ENCODE measurements around the gene TCN2. TPM values are rescaled to one million over a fixed set of nuclear protein-coding genes. Genes with fewer than 3 reads are reported as not detected.
"Not testable (repeated sequence)": the region's sequence is repeated elsewhere in the genome, so short reads cannot be mapped to it uniquely, and the experiment has no call there.

The TCN2 gene
- total RNA-seq, 2 donors from 2014 or later = 0.55 to 0.65 TPM

DNA sequence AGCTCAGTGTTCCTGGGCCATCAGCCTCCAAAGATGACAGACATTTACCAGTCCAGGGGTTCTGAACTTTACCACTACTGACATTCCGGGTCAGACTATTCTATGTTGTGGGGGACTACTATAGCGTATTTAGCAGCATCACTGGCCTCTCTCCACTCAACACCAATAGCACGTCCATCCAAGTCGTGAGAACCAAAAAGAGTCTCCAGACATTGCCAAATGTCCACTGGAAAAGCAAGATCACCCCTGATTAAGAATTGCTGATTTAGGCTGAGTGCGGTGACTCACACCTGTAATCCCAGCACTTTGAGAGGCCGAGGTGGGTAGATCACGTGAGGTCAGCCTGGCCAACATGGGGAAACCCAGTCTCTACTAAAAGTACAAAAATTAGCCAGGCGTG is 20.6 kb upstream of the TCN2 start:
- Mint-ChIP-seq H3K36me3 (ENCODE audit: low read depth) (no peaks in the 10 kb centered on the region), H3K27me3 (no peaks in the 10 kb centered on the region), H3K4me3 (no peak overlapping the region), H3K27ac (no peak overlapping the region), H3K4me1 (peaks cover 10% of the 10 kb centered on the region)
- ATAC-seq (no peak), DNase-seq (no peak)
- no peaks in the 10 kb centered on the region for H3K9me3 ChIP-seq (ENCODE audit: control insufficient read depth, low read length, poor library complexity, severe bottlenecking)

DNA sequence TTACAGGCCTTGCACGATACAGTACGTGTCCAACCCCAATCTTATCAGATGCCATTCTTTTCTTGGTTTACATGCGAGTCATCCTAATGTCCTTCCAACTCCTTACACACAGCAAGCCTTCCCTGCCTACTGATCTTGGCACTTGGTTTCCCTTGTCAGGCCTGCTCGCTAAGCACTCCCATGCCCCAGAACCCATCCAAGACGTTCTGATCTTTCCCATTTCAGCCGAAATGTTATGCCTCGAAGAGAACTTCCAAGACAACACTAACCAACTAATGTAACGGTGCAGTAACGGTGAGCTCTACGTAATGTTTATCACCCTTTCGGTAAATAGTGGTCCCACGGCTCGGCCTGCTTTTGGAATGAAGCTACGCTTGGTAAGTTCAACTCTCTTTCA is 15.8 kb upstream of the TCN2 start:
- no peak overlapping the region for H3K4me3 Mint-ChIP-seq
- H3K36me3 Mint-ChIP-seq (ENCODE audit: low read depth) = no peaks in the 10 kb centered on the region
- H3K27me3 Mint-ChIP-seq = peaks cover 8% of the 10 kb centered on the region
- ATAC-seq (no peak), DNase-seq (no peak)
- H3K9me3 ChIP-seq (ENCODE audit: control insufficient read depth, low read length, poor library complexity, severe bottlenecking) = no peaks in the 10 kb centered on the region
- H3K4me1 Mint-ChIP-seq = peaks cover 12% of the 10 kb centered on the region
- no peak overlapping the region for H3K27ac Mint-ChIP-seq

DNA sequence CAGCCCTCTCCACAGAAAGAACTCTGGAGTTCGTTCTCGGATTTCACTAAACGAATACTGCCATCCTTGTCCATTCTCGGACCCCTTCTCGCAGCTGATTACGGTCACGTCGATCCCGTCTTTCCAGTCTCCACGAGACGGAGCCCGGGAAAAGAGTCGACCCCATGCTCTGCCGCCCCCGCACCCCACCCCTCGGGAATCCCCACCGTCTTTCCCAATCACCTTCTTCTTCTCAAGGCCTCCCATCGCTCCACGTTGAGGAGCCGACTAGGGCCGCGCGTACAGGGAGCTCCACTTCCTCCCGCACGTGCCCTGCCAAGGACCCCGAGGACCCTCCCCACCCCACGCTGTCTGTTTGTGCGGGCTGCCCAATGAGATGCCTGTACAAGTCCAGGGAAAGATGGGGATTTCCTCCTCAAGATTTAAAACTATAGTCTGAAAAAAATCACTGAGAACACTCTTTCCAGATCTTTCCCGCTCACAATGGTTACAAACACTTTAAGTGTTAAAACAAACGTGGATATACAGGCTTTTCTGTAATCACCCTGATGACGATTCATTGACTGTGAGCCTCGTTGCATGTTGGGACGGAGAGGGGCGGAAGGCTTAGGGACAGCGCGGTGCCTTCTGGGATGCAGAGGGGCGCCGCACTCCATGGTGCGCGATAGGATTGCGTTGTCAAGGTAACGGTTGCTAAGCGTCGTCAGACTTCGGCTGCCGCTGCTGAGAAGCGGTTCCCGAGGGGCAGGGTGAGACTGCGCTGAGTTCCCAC is 15.2 kb upstream of the TCN2 start, which contains the start of gene PES1:
Gene PES1 (minus strand): TSS at position 323 of the 772 bp plus-strand sequence. CDS start 77 bp downstream, at position 246.
- no peak within 1 kb of the TSS for H3K4me3 Mint-ChIP-seq
- ATAC-seq (peak; percentile 99), DNase-seq (peak; percentile 84 to 91 (median 91))
- no peaks in the 10 kb centered on the region for H3K9me3 ChIP-seq (ENCODE audit: control insufficient read depth, low read length, poor library complexity, severe bottlenecking)
- H3K4me1 Mint-ChIP-seq = peaks cover 12% of the 10 kb centered on the region
- peaks cover 8% of the 10 kb centered on the region for H3K27me3 Mint-ChIP-seq
- no peaks in the 10 kb centered on the region for H3K36me3 Mint-ChIP-seq (ENCODE audit: low read depth)
- no peak within 1 kb of the TSS for H3K27ac Mint-ChIP-seq

DNA sequence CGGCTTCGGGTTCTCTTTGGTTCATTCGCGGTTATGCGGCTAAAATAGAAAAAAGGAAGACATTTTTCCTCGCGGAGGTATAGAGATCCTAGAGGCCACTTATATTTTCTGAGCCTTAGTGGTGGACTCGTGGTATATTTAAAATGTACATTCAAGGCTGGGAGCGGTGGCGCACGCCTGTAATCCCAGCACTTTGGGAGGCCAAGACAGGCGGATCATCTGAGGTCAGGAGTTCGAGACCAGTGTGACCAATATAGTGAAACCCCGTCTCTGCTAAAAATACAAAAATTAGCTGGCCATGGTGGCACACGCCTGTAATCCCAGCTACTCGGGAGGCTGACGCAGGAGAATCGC is 14.6 kb upstream of the TCN2 start:
- not testable (repeated sequence) for H3K27me3 Mint-ChIP-seq; H3K36me3 Mint-ChIP-seq (ENCODE audit: low read depth); H3K27ac Mint-ChIP-seq; H3K9me3 ChIP-seq (ENCODE audit: control insufficient read depth, low read length, poor library complexity, severe bottlenecking); DNase-seq; ATAC-seq; H3K4me3 Mint-ChIP-seq
- H3K4me1 Mint-ChIP-seq = peaks cover 12% of the 10 kb centered on the region

DNA sequence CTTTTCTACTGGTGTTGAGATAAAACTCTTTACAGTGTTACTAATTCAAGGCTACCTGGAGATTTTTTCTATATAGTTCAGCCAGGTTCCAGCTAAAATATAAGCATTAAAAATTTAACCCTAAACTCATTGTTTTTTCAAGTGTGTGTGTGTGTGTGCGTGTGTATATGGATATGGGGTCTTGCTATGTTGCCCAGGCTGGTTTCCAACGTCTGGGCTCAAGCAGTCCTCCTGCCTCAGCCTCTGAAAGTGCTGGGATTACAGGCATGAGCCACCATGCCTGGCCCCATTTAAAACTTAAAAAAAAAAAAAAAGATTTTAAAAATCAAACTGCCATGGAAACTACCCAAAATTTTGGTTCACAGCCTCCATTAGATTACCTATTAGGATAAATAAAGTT is 10.8 kb upstream of the TCN2 start:
- Mint-ChIP-seq H3K36me3 (ENCODE audit: low read depth) (no peaks in the 10 kb centered on the region), H3K4me1 (peaks cover 2% of the 10 kb centered on the region), H3K4me3 (no peak overlapping the region), H3K27me3 (peaks cover 8% of the 10 kb centered on the region), H3K27ac (no peak overlapping the region)
- ATAC-seq (no peak), DNase-seq (no peak)
- no peaks in the 10 kb centered on the region for H3K9me3 ChIP-seq (ENCODE audit: control insufficient read depth, low read length, poor library complexity, severe bottlenecking)

DNA sequence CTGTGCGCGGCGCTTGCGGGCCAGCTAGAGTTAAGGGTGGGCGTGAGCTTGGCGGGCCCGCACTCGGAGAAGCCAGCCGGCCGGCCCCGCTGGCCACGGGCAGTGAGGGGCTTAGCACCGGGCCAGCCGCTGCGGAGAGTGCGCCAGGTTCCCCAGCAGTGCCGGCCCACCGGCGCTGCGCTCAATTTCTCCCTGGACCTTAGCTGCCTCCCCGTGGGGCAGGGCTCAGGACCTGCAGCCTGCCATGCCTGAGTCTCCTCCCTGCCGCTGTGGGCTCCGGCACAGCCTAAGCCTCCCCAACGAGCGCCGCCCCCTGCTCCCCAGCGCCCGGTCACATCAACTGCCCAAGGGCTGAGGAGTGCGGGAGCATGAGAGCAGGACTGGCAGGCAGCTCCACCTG is 10.1 kb upstream of the TCN2 start:
- DNase-seq (no peak), ATAC-seq (no peak)
- Mint-ChIP-seq H3K27me3 (peaks cover 8% of the 10 kb centered on the region), H3K4me1 (peaks cover 2% of the 10 kb centered on the region), H3K4me3 (no peak overlapping the region), H3K27ac (no peak overlapping the region), H3K36me3 (ENCODE audit: low read depth) (no peaks in the 10 kb centered on the region)
- no peaks in the 10 kb centered on the region for H3K9me3 ChIP-seq (ENCODE audit: control insufficient read depth, low read length, poor library complexity, severe bottlenecking)

DNA sequence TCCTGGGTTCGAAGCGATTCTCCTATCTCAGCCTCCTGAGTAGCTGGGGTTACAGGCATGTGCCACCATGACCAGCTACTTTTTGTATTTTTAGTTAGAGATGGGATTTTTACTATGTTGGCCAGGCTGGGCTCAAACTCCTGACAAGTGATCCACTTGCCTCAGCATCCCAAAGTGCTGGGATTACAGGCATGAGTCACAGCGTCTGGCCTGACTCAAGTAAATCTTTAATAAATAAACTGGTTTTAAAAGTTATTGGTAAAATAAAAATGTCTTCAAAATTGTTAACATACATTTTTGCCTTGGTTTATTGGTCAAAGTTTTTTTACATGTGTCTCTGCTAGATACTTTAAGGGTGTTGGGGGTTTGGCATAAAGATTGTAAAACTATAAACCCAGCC is 8.0 kb upstream of the TCN2 start:
- Mint-ChIP-seq H3K27ac (no peak overlapping the region), H3K27me3 (no peaks in the 10 kb centered on the region)
- ATAC-seq = no peak

DNA sequence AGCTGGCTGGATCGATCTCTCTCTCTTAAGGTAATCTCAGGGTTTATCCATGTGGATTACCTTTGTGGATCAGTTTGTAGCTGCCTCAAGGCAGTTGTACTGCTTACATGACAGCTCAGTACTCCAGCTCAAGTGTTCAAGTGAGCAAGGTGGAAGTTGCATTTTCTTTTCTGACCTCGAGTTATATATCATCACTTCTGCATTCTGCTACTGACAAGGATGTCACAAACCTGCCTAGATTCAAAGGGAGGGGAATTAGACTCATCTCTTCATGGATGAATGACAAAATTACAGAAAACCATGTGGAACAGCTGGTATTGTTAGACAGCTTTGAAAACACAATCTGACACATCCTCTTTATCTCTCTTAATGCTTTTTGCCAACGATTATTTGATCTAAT is 6.1 kb upstream of the TCN2 start:
- Mint-ChIP-seq H3K4me1 (peaks cover 2% of the 10 kb centered on the region), H3K27me3 (no peaks in the 10 kb centered on the region), H3K36me3 (ENCODE audit: low read depth) (no peaks in the 10 kb centered on the region), H3K27ac (no peak overlapping the region), H3K4me3 (no peak overlapping the region)
- no peak for ATAC-seq
- no peak for DNase-seq
- H3K9me3 ChIP-seq (ENCODE audit: control insufficient read depth, low read length, poor library complexity, severe bottlenecking) = no peaks in the 10 kb centered on the region

More for the DNA sequence above, 8.0 kb upstream of the TCN2 start:
- H3K9me3 ChIP-seq (ENCODE audit: control insufficient read depth, low read length, poor library complexity, severe bottlenecking) = no peaks in the 10 kb centered on the region
- Mint-ChIP-seq H3K4me1 (peaks cover 2% of the 10 kb centered on the region), H3K4me3 (no peak overlapping the region), H3K36me3 (ENCODE audit: low read depth) (no peaks in the 10 kb centered on the region)
- DNase-seq = no peak

DNA sequence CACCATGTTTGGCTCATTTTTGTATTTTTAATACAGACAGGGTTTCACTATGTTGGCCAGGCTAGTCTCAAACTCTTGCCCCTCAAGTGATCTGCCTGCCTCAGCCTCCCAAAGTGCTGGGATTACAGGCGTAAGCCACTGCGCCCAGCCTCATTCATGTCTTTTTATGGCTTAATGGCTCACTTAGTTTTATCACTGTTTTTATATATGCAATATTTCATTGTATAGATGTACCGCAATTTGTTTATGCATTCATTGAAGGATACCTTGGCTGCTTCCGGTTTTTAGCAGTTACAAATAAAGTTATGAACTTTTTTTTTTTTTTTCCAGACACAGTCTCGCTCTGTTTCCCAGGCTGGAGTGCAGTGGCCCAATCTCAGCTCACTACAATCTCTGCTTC is 5.5 kb upstream of the TCN2 start:
- no peak overlapping the region for H3K27ac Mint-ChIP-seq
- no peaks in the 10 kb centered on the region for H3K36me3 Mint-ChIP-seq (ENCODE audit: low read depth)
- H3K27me3 Mint-ChIP-seq = no peaks in the 10 kb centered on the region
- H3K9me3 ChIP-seq (ENCODE audit: control insufficient read depth, low read length, poor library complexity, severe bottlenecking) = no peaks in the 10 kb centered on the region
- ATAC-seq (no peak), DNase-seq (no peak)
- no peak overlapping the region for H3K4me3 Mint-ChIP-seq
- peaks cover 2% of the 10 kb centered on the region for H3K4me1 Mint-ChIP-seq

DNA sequence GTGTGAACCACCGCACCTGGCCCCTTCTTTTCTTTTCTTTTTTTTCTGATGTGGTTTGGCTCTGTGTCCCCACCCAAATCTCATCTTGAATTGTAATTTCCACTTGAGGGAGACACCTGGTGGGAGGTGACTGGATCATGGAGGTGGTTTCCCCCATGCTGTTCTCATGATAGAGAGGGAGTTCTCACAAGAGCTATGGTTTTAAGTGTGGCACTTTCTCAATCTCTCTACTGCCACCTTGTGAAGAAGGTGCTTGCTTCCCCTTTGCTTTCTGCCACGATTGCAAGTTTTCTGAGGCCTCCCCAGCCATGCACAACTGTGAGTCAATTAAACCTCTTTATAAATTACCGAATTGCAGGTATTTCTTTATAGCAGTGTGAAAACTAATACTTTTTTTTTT is 4.9 kb upstream of the TCN2 start:
- no peaks in the 10 kb centered on the region for H3K36me3 Mint-ChIP-seq (ENCODE audit: low read depth)
- H3K4me1 Mint-ChIP-seq = peaks cover 5% of the 10 kb centered on the region
- no peak overlapping the region for H3K4me3 Mint-ChIP-seq
- ATAC-seq (peak; percentile 78), DNase-seq (no peak)
- H3K27me3 Mint-ChIP-seq = no peaks in the 10 kb centered on the region
- peak overlapping the region; percentile 1 for H3K27ac Mint-ChIP-seq
- H3K9me3 ChIP-seq (ENCODE audit: control insufficient read depth, low read length, poor library complexity, severe bottlenecking) = no peaks in the 10 kb centered on the region

DNA sequence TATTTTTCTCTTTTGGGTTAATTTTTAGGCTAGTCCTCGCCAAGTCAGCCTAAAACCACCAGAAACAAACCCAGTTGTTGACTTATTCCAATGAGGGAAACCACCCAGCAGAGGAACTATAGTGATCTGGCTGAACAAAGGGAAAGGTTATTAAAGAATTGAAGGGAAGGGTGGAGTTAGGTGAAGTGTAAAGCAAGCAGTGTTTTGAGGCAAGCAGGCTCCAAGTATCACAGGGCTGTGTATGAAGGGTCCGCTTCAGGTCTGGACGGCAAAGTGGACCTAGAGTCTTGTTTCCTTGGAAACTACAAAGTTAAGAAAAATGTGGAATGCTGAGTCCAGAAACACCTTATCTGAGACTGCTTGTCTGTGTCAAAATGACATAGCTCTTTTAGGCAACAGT is 3.2 kb upstream of the TCN2 start:
- Mint-ChIP-seq H3K36me3 (ENCODE audit: low read depth) (no peaks in the 10 kb centered on the region), H3K4me1 (peaks cover 11% of the 10 kb centered on the region), H3K4me3 (no peak overlapping the region), H3K27me3 (no peaks in the 10 kb centered on the region), H3K27ac (no peak overlapping the region)
- no peaks in the 10 kb centered on the region for H3K9me3 ChIP-seq (ENCODE audit: control insufficient read depth, low read length, poor library complexity, severe bottlenecking)
- DNase-seq (no peak), ATAC-seq (no peak)

DNA sequence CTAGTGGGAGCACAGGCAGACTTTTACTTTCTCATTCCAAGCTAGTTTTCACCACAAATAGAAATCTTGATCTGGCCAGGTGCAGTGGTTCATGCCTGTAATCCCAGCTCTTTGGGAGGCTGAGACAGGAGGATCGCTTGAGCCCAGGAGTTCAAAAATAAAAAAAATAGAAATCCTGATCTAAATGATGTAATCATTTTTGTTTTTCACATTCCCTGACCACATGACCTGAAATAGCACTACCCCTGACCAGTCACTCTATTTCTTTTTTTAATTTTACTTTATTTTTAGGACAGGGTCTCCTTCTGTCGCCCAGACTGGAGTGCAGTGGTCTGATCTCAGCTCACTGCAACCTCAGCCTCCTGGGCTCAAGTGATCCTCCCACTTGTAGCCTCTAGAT is 2.3 kb upstream of the TCN2 start:
- no peak overlapping the region for H3K4me3 Mint-ChIP-seq
- H3K27me3 Mint-ChIP-seq = no peaks in the 10 kb centered on the region
- no peaks in the 10 kb centered on the region for H3K9me3 ChIP-seq (ENCODE audit: control insufficient read depth, low read length, poor library complexity, severe bottlenecking)
- DNase-seq (no peak), ATAC-seq (no peak)
- peaks cover 15% of the 10 kb centered on the region for H3K4me1 Mint-ChIP-seq
- H3K27ac Mint-ChIP-seq = no peak overlapping the region
- no peaks in the 10 kb centered on the region for H3K36me3 Mint-ChIP-seq (ENCODE audit: low read depth)

DNA sequence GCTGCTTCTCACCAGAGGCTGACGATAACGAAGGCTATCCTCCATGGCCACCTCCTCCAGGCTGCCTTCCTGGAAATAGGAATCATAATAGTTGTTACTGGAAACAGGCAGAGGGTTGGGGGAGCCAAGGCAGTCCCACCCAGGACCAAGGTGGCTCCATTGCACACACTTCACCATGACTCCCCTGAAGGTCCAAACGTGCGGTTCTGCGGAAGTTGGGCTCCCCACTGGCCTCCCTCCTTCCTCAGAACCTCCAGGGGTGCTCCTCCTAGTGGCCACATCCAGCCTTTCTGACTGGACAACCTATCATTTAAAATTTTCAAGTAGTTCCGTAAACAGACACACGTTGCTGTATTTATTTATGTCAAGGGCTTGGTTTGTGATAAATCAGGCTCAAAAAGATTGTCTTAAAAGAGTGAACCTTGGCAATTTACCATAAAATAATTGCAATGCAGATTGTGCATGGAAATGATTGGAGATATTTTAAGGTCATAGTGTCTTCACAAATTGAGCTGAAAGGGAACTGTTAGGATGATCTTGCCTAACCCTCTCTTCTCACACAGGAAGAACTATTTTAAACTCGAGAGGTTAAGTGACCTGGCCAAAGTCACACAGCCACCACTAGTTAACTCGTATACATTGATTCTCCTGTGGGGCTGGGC is 1.4 kb upstream of the TCN2 start:
- peaks cover 15% of the 10 kb centered on the region for H3K4me1 Mint-ChIP-seq
- peak overlapping the region; percentile 19 for H3K4me3 Mint-ChIP-seq
- no peaks in the 10 kb centered on the region for H3K36me3 Mint-ChIP-seq (ENCODE audit: low read depth)
- ATAC-seq (peak; percentile 53), DNase-seq (peak in 1 of 3 donors; percentile 22)
- no peaks in the 10 kb centered on the region for H3K9me3 ChIP-seq (ENCODE audit: control insufficient read depth, low read length, poor library complexity, severe bottlenecking)
- H3K27me3 Mint-ChIP-seq = no peaks in the 10 kb centered on the region
- peak overlapping the region; percentile 47 for H3K27ac Mint-ChIP-seq

Data from T-helper 17 cell (primary cell).